ENCODE data around the gene FGF14. TPM values are rescaled to one million over a fixed set of nuclear protein-coding genes. Genes with fewer than 3 reads are reported as not detected.

Gene FGF14
- total RNA-seq, 4 donors from 2014 or later = 0.36 to 1.9 (median 0.45) TPM

- H3K4me3 ChIP-seq (ENCODE audit: low read depth, poor library complexity, severe bottlenecking) = no peak overlapping the region
- 83 to 87% methylated on average over 3 of the region's 3 CpGs for WGBS, 2 donors
- TF ChIP-seq CTCF (IDR thresholded peaks at IDR 0.05) = no peak
- no peak for DNase-seq (ENCODE audit: low spot score in 2 of 2)
- intact Hi-C loops (cut with DNase I; ENCODE audit: low total_unique reads) = no loop called here
These were observed 526.8 kb downstream of the FGF14 start for GRCh38 chr13:101875091-101875490.

GRCh38 chr13:101869553-101869952 lies 532.3 kb downstream of the FGF14 start:
- H3K4me3 ChIP-seq (ENCODE audit: low read depth, poor library complexity, severe bottlenecking) = no peak overlapping the region
- TF ChIP-seq CTCF (IDR thresholded peaks at IDR 0.05) = no peak
- no peak for TF ChIP-seq POLR2A (IDR thresholded peaks at IDR 0.05)
- intact Hi-C loops (cut with DNase I; ENCODE audit: low total_unique reads) = no loop called here
- DNase-seq (ENCODE audit: low spot score in 2 of 2) = no peak

- H3K4me3 ChIP-seq (ENCODE audit: low read depth, poor library complexity, severe bottlenecking) = no peak overlapping the region
- intact Hi-C loops (cut with DNase I; ENCODE audit: low total_unique reads) = no loop called here
- TF ChIP-seq CTCF (IDR thresholded peaks at IDR 0.05) (no peak), POLR2A (IDR thresholded peaks at IDR 0.05) (no peak)
- 72 to 81% methylated on average over 12 of the region's 12 CpGs for WGBS, 2 donors
- DNase-seq (ENCODE audit: low spot score in 2 of 2) = no peak
These were observed 533.0 kb downstream of the FGF14 start for GRCh38 chr13:101868585-101869469.

GRCh38 chr13:101866889-101867581 lies 534.8 kb downstream of the FGF14 start:
- DNase-seq (ENCODE audit: low spot score in 2 of 2) = no peak
- intact Hi-C loops (cut with DNase I; ENCODE audit: low total_unique reads) = no loop called here
- TF ChIP-seq POLR2A (IDR thresholded peaks at IDR 0.05) (no peak), CTCF (IDR thresholded peaks at IDR 0.05) (no peak)
- no peak overlapping the region for H3K4me3 ChIP-seq (ENCODE audit: low read depth, poor library complexity, severe bottlenecking)
- 91% methylated on average over 4 of the region's 4 CpGs for WGBS, 2 donors

- H3K4me3 ChIP-seq (ENCODE audit: low read depth, poor library complexity, severe bottlenecking) = no peak overlapping the region
- intact Hi-C loops (cut with DNase I; ENCODE audit: low total_unique reads) = no loop called here
- 76 to 77% methylated on average over 5 of the region's 5 CpGs for WGBS, 2 donors
- no peak for TF ChIP-seq POLR2A (IDR thresholded peaks at IDR 0.05)
- no peak for TF ChIP-seq CTCF (IDR thresholded peaks at IDR 0.05)
- no peak for DNase-seq (ENCODE audit: low spot score in 2 of 2)
These were observed 543.0 kb downstream of the FGF14 start for GRCh38 chr13:101858860-101859259.

All from lower leg skin (tissue), 4 donors.